ENCODE measurements around the gene ARHGAP26. TPM values are rescaled to one million over a fixed set of nuclear protein-coding genes. Genes with fewer than 3 reads are reported as not detected.
A peak's percentile ranks its signal among the peaks of the same experiment; 100 is the strongest.

Gene ARHGAP26
- total and polyA plus RNA-seq, 2 of the 4 experiments (the other 2 are of a cell fraction): 0.54 to 0.56 TPM

DNA sequence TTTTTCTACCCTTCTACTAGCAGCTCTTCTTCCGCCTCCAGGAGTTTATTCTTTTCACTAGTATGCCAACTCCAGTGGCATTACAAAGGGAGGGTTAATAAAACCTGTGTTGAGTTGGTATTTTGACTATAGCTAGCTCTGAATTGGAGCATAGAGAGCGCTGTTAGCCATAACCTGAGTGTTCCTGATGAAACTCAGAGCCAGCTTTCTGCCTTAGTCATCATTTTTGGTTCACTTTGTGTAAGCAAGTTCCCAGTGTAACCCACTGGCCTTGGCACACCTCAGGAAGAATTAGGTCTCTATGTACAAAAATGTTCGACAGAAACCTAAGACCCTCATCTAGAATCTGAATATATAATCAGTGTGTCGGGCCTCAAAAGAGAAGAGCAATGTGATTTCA, 394.4 kb downstream of the ARHGAP26 start:
- Histone ChIP-seq H3K4me3 (ENCODE audit: insufficient read depth, low read depth, low read length) (no peak overlapping the region), H4K91ac (ENCODE audit: insufficient read depth, low read depth, low read length) (no peak overlapping the region), H4K5ac (ENCODE audit: low read depth, low read length) (no peak overlapping the region), H2AFZ (replicated peaks; ENCODE audit: low read length, poor library complexity) (no peak overlapping the region), H2BK5ac (ENCODE audit: low read depth, low read length, poor library complexity, severe bottlenecking) (no peak overlapping the region), H3K79me1 (ENCODE audit: low read depth in 1 of 2, low read length in 2 of 2) (no peaks in the 10 kb centered on the region), H3K27me3 (ENCODE audit: control insufficient read depth, insufficient read depth, low read length) (no peaks in the 10 kb centered on the region), H3K4me1 (ENCODE audit: control insufficient read depth, insufficient read depth, low read length) (peaks cover 2% of the 10 kb centered on the region), H4K8ac (ENCODE audit: low read depth in 2 of 2, low read length in 2 of 2) (no peak overlapping the region), H4K20me1 (ENCODE audit: insufficient read depth, low read length) (no peaks in the 10 kb centered on the region), H3K18ac (ENCODE audit: low read depth, low read length) (no peak overlapping the region), H3K27ac (ENCODE audit: insufficient read depth, low read length) (no peak overlapping the region), H2BK120ac (ENCODE audit: low read depth, low read length) (no peak overlapping the region), H3K14ac (replicated peaks; ENCODE audit: low read depth, low read length) (no peak overlapping the region), H3K9me3 (ENCODE audit: control insufficient read depth, insufficient read depth, low read length) (no peaks in the 10 kb centered on the region), H3K4ac (ENCODE audit: low read depth, low read length) (no peak overlapping the region), H3K23ac (ENCODE audit: low read depth, low read length) (no peak overlapping the region), H3K4me2 (ENCODE audit: low read depth, low read length) (no peak overlapping the region), H3K9me1 (ENCODE audit: insufficient read depth, low read length) (peaks cover 3% of the 10 kb centered on the region; the same call in 1 of the 2 replicates), H2AK5ac (ENCODE audit: low read depth, low read length) (no peak overlapping the region), H3K56ac (ENCODE audit: extremely low read depth, insufficient read depth, low read length) (no peak overlapping the region), H2BK15ac (ENCODE audit: low read depth, low read length) (no peak overlapping the region), H3K9ac (ENCODE audit: low read depth, low read length) (no peak overlapping the region), H2BK20ac (ENCODE audit: low read depth, low read length) (no peak overlapping the region), H2AK9ac (replicated peaks; ENCODE audit: low read depth, low read length, poor library complexity) (no peak overlapping the region), H3K36me3 (ENCODE audit: control insufficient read depth, insufficient read depth, low read length) (no peaks in the 10 kb centered on the region)
- TF ChIP-seq, protein P1, sequence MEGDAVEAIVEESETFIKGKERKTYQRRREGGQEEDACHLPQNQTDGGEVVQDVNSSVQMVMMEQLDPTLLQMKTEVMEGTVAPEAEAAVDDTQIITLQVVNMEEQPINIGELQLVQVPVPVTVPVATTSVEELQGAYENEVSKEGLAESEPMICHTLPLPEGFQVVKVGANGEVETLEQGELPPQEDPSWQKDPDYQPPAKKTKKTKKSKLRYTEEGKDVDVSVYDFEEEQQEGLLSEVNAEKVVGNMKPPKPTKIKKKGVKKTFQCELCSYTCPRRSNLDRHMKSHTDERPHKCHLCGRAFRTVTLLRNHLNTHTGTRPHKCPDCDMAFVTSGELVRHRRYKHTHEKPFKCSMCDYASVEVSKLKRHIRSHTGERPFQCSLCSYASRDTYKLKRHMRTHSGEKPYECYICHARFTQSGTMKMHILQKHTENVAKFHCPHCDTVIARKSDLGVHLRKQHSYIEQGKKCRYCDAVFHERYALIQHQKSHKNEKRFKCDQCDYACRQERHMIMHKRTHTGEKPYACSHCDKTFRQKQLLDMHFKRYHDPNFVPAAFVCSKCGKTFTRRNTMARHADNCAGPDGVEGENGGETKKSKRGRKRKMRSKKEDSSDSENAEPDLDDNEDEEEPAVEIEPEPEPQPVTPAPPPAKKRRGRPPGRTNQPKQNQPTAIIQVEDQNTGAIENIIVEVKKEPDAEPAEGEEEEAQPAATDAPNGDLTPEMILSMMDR (conservative IDR thresholded peaks at IDR 0.05; ENCODE audit: low read depth, low read length): no peak
- no peak for TF ChIP-seq BHLHE40 (IDR thresholded peaks at IDR 0.05; ENCODE audit: low read depth, low read length)
- TF ChIP-seq, protein P2, sequence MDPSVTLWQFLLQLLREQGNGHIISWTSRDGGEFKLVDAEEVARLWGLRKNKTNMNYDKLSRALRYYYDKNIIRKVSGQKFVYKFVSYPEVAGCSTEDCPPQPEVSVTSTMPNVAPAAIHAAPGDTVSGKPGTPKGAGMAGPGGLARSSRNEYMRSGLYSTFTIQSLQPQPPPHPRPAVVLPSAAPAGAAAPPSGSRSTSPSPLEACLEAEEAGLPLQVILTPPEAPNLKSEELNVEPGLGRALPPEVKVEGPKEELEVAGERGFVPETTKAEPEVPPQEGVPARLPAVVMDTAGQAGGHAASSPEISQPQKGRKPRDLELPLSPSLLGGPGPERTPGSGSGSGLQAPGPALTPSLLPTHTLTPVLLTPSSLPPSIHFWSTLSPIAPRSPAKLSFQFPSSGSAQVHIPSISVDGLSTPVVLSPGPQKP (IDR thresholded peaks at IDR 0.05; ENCODE audit: borderline replicate concordance, low read depth, low read length): no peak
- TF ChIP-seq, protein P3, sequence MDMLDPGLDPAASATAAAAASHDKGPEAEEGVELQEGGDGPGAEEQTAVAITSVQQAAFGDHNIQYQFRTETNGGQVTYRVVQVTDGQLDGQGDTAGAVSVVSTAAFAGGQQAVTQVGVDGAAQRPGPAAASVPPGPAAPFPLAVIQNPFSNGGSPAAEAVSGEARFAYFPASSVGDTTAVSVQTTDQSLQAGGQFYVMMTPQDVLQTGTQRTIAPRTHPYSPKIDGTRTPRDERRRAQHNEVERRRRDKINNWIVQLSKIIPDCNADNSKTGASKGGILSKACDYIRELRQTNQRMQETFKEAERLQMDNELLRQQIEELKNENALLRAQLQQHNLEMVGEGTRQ (IDR thresholded peaks at IDR 0.05; ENCODE audit: low read depth, low read length): no peak
- no peak for TF ChIP-seq SMC3 (IDR thresholded peaks at IDR 0.05; ENCODE audit: low read depth, low read length)
- TF ChIP-seq MXI1 (IDR thresholded peaks at IDR 0.05; ENCODE audit: borderline replicate concordance, low read depth, low read length): no peak
- peak; percentile 95 for TF ChIP-seq MAFK (IDR thresholded peaks at IDR 0.05; ENCODE audit: low read depth, low read length)
- intact Hi-C loops (cut with micrococcal nuclease): no loop called here
- no CpG with 5 or more reads among the region's 4 CpGs for WGBS, 2 experiments (ENCODE audit: extremely low coverage in 2 of 2, insufficient read length in 1 of 2)
- in situ Hi-C loops (cut with MboI; ENCODE audit: low sequenced_read_pairs): no loop called here
- dilution Hi-C loops (cut with HindIII; ENCODE audit: low sequenced_read_pairs, unreplicated experiment): no loop called here
- CTCF ChIA-PET: no interaction called here
- no TSS peak for BruUV-seq (replicated peaks)
- DNase-seq (peak; percentile 34), ATAC-seq (ENCODE audit: low read depth) (no peak)
- POLR2A ChIA-PET (ENCODE audit: unreplicated experiment): no interaction called here
